ENCODE results near the gene ST6GALNAC3. TPM values are rescaled to one million over a fixed set of nuclear protein-coding genes. Genes with fewer than 3 reads are reported as not detected.

Gene ST6GALNAC3
- total RNA-seq, 1 donor from 2014 or later = 62.3 TPM

GRCh38 chr1:76289692-76290091 lies 215.1 kb downstream of the ST6GALNAC3 start:
- Mint-ChIP-seq H3K9me3 (no peaks in the 10 kb centered on the region), H3K4me3 (no peak overlapping the region), H3K4me1 (peaks cover 25% of the 10 kb centered on the region), H3K36me3 (no peaks in the 10 kb centered on the region), H3K27ac (peak overlapping the region; percentile 66), H3K27me3 (ENCODE audit: low read depth) (no peaks in the 10 kb centered on the region)
- TF ChIP-seq CTCF (IDR thresholded peaks at IDR 0.05; ENCODE audit: unreplicated experiment) = no peak
- DNase-seq (ENCODE audit: low spot score in 2 of 2, unreplicated experiment in 2 of 2) = no peak

GRCh38 chr1:76290271-76290670 lies 215.7 kb downstream of the ST6GALNAC3 start:
- no peak for TF ChIP-seq CTCF (IDR thresholded peaks at IDR 0.05; ENCODE audit: unreplicated experiment)
- H3K4me1 Mint-ChIP-seq = peaks cover 21% of the 10 kb centered on the region
- DNase-seq (ENCODE audit: low spot score in 2 of 2, unreplicated experiment in 2 of 2) = no peak
- no peaks in the 10 kb centered on the region for H3K27me3 Mint-ChIP-seq (ENCODE audit: low read depth)
- H3K27ac Mint-ChIP-seq = peak overlapping the region; percentile 43
- no peaks in the 10 kb centered on the region for H3K9me3 Mint-ChIP-seq
- H3K36me3 Mint-ChIP-seq = no peaks in the 10 kb centered on the region
- no peak overlapping the region for H3K4me3 Mint-ChIP-seq

GRCh38 chr1:76291191-76291590 lies 216.6 kb downstream of the ST6GALNAC3 start:
- Mint-ChIP-seq H3K27ac (no peak overlapping the region), H3K9me3 (no peaks in the 10 kb centered on the region), H3K4me3 (no peak overlapping the region), H3K4me1 (peaks cover 21% of the 10 kb centered on the region), H3K27me3 (ENCODE audit: low read depth) (no peaks in the 10 kb centered on the region), H3K36me3 (no peaks in the 10 kb centered on the region)
- DNase-seq (ENCODE audit: low spot score in 2 of 2, unreplicated experiment in 2 of 2) = no peak
- no peak for TF ChIP-seq CTCF (IDR thresholded peaks at IDR 0.05; ENCODE audit: unreplicated experiment)

GRCh38 chr1:76291737-76292136 lies 217.2 kb downstream of the ST6GALNAC3 start:
- no peak for TF ChIP-seq CTCF (IDR thresholded peaks at IDR 0.05; ENCODE audit: unreplicated experiment)
- no peak for DNase-seq (ENCODE audit: low spot score in 2 of 2, unreplicated experiment in 2 of 2)
- Mint-ChIP-seq H3K4me1 (peaks cover 21% of the 10 kb centered on the region), H3K27me3 (ENCODE audit: low read depth) (no peaks in the 10 kb centered on the region), H3K36me3 (no peaks in the 10 kb centered on the region), H3K9me3 (no peaks in the 10 kb centered on the region), H3K4me3 (no peak overlapping the region), H3K27ac (no peak overlapping the region)

- Mint-ChIP-seq H3K9me3 (peaks cover 5% of the 10 kb centered on the region), H3K36me3 (no peaks in the 10 kb centered on the region), H3K4me3 (no peak overlapping the region), H3K4me1 (peaks cover 21% of the 10 kb centered on the region), H3K27ac (no peak overlapping the region), H3K27me3 (ENCODE audit: low read depth) (no peaks in the 10 kb centered on the region)
- no peak for DNase-seq (ENCODE audit: low spot score in 2 of 2, unreplicated experiment in 2 of 2)
- no peak for TF ChIP-seq CTCF (IDR thresholded peaks at IDR 0.05; ENCODE audit: unreplicated experiment)
Observed at GRCh38 chr1:76292418-76293184, 218.1 kb downstream of the ST6GALNAC3 start.

Data from mesothelial cell of epicardium (in vitro differentiated cells).